Parathyroid adenoma (tissue), 2 donors: Measurements from ENCODE around the gene SLC17A9.

Experiments
- H2AFZ ChIP-seq: fragments of 300-600 bp; sonication (generic); one replicate; pipeline ENCODE4 v1.7.0; 2017; ENCODE audit warnings: antibody characterized with exemption, mild to moderate bottlenecking
- H3K27ac ChIP-seq: fragments of 300-600 bp; sonication (generic); one replicate; pipeline ENCODE4 v1.7.0; 2017
- H3K27me3 ChIP-seq: fragments of 300-600 bp; sonication (generic); one replicate; pipeline ENCODE4 v1.7.0; 2017; ENCODE audit warnings: low read length; ENCODE audit not compliant: control insufficient read depth, insufficient read depth
- H3K36me3 ChIP-seq: fragments of 300-600 bp; sonication (generic); one replicate; pipeline ENCODE4 v1.7.0; 2017; ENCODE audit warnings: low read length; ENCODE audit not compliant: control insufficient read depth, insufficient read depth
- H3K4me1 ChIP-seq: fragments of 300-600 bp; sonication (generic); one replicate; pipeline ENCODE4 v1.7.0; 2017; ENCODE audit warnings: control low read depth
- H3K4me2 ChIP-seq: fragments of 300-600 bp; sonication (generic); one replicate; pipeline ENCODE4 v1.7.0; 2017; ENCODE audit warnings: low read length
- H3K4me3 ChIP-seq: fragments of 300-600 bp; sonication (generic); one replicate; pipeline ENCODE4 v1.7.0; 2017; ENCODE audit warnings: low read depth, low read length
- H3K79me2 ChIP-seq: fragments of 300-600 bp; sonication (generic); one replicate; pipeline ENCODE4 v1.7.0; 2017; ENCODE audit warnings: control low read depth
- H3K9ac ChIP-seq: fragments of 300-600 bp; sonication (generic); one replicate; pipeline ENCODE4 v1.7.0; 2017; ENCODE audit warnings: mild to moderate bottlenecking
- H3K9me3 ChIP-seq: fragments of 300-600 bp; sonication (generic); one replicate; pipeline ENCODE4 v1.7.0; 2017; ENCODE audit warnings: low read length; ENCODE audit not compliant: control insufficient read depth
- TF ChIP-seq, protein P1 (sequence below): fragments of 300-600 bp; sonication (generic); IDR thresholded peaks from one replicate; pipeline ENCODE4 v1.7.0; 2017; ENCODE audit warnings: antibody characterized with exemption, mild to moderate bottlenecking
- donor health status: primary hyperparathyroidism.

SLC17A9 gene

DNA sequence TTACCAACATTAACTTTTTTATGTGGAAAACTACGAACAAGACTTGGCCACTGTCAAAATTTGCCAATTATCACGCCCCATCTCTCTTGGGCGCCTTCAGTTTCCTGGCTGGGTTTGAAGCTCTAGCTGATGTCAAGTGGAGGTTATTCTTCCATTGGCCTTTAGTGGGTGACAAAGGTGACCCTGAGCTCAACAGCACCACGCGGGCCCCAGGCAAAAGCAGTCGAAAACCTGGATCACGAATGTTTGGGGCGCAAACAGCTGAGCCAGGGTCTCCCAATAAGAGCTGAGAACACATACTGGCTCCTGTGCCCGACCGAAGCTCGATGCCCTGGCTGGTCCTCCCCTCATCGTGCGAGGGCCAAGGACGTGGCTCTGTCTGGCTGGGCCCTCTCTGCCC lies 26.8 kb downstream of the SLC17A9 start:
- Histone ChIP-seq H3K4me2 (no peak overlapping the region), H3K27me3 (peaks cover 7% of the 10 kb centered on the region)

DNA sequence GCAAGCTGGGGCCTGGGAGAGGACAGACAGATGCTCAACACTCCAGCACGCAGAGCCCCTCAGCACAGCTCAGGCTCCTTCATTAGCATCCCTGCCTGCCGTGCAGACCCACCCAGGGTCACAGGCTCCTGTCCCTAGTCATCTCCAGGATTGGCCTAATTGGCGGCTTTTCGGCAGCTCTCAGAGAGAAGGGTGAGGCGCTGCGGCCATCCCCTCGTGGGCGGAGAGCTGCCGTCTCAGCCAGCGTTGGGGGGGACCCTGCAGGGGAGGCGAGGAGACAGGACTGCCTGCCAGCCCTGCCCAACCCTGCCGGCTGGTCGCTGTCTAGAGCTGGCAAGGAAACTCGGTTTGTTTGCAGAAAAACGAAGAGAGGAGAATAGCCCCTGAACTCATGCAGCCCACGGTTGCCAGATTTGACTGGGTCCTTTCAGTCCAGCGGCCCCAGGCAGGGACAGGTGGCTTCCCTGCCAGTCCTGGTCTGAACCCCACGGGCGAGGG lies 27.4 kb downstream of the SLC17A9 start:
- H2AFZ ChIP-seq: no peak overlapping the region
- H3K79me2 ChIP-seq: no peaks in the 10 kb centered on the region
- TF ChIP-seq, protein P1, sequence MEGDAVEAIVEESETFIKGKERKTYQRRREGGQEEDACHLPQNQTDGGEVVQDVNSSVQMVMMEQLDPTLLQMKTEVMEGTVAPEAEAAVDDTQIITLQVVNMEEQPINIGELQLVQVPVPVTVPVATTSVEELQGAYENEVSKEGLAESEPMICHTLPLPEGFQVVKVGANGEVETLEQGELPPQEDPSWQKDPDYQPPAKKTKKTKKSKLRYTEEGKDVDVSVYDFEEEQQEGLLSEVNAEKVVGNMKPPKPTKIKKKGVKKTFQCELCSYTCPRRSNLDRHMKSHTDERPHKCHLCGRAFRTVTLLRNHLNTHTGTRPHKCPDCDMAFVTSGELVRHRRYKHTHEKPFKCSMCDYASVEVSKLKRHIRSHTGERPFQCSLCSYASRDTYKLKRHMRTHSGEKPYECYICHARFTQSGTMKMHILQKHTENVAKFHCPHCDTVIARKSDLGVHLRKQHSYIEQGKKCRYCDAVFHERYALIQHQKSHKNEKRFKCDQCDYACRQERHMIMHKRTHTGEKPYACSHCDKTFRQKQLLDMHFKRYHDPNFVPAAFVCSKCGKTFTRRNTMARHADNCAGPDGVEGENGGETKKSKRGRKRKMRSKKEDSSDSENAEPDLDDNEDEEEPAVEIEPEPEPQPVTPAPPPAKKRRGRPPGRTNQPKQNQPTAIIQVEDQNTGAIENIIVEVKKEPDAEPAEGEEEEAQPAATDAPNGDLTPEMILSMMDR: no peak
- H3K36me3 ChIP-seq: no peaks in the 10 kb centered on the region
- no peak overlapping the region for H3K9ac ChIP-seq
- H3K27ac ChIP-seq: no peak overlapping the region
- H3K4me1 ChIP-seq: no peaks in the 10 kb centered on the region
- H3K4me2 ChIP-seq: no peak overlapping the region
- no peak overlapping the region for H3K4me3 ChIP-seq
- H3K27me3 ChIP-seq: peaks cover 6% of the 10 kb centered on the region
- no peaks in the 10 kb centered on the region for H3K9me3 ChIP-seq

More for the DNA sequence above, 26.8 kb downstream of the SLC17A9 start:
- no peak overlapping the region for H2AFZ ChIP-seq
- TF ChIP-seq, protein P1: no peak
- no peaks in the 10 kb centered on the region for H3K79me2 ChIP-seq
- H3K4me3 ChIP-seq: no peak overlapping the region
- no peak overlapping the region for H3K9ac ChIP-seq
- H3K9me3 ChIP-seq: no peaks in the 10 kb centered on the region
- no peak overlapping the region for H3K27ac ChIP-seq
- H3K36me3 ChIP-seq: no peaks in the 10 kb centered on the region
- H3K4me1 ChIP-seq: no peaks in the 10 kb centered on the region

DNA sequence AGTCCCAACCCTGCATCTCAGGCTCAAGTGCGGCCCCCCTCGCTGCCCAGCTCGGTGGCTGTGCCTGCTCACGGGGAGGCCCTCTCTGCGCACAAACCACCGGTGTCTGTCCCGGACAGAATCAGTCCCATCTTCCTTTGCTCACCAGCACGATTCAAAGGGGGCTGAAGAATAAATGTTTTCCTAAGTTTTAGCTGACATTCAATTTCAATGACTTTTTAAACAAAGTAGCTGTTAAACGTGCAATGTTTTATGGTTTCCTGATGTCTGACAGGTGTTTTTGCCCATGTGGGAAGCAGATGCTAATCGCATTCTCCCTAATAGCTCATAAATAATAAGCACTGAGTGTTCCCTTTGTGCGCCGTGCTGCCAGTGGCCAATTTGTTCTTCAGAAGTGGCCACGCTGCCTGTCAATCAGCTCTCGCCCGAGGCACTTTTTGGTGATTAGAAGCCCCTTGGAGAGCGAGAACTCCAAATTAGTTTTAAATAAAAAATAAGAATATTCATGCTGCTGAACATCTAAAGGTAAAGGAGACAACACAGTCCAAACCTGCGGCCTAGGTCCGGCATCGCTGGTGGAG lies 28.0 kb downstream of the SLC17A9 start:
- Histone ChIP-seq H3K4me2 (no peak overlapping the region), H3K27me3 (peaks cover 4% of the 10 kb centered on the region), H3K9me3 (no peaks in the 10 kb centered on the region)

DNA sequence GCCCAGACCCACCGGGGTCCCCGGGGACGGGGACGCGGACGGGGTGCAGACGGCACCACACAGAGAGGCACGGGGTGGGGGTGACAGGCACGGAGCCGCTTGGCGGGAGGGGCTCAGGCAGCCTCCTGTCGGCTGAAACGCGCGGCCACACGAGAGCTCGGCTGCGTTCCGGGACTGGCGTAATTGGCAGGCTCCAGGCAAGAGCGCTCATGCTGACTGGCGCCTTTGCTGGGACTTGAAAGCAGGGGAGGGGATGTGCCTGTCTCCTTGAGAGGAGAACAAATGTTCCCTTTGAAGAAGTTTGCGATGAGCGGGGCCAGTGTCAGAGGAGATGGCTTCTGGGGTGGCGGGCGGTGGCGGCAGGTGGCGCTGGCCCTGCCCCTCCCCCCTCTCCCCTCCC lies 28.5 kb downstream of the SLC17A9 start:
- TF ChIP-seq, protein P1: no peak
- H2AFZ ChIP-seq: no peak overlapping the region
- H3K27ac ChIP-seq: no peak overlapping the region
- H3K9me3 ChIP-seq: no peaks in the 10 kb centered on the region
- no peaks in the 10 kb centered on the region for H3K36me3 ChIP-seq
- peaks cover 4% of the 10 kb centered on the region for H3K27me3 ChIP-seq
- H3K4me2 ChIP-seq: no peak overlapping the region
- no peak overlapping the region for H3K9ac ChIP-seq
- H3K4me3 ChIP-seq: no peak overlapping the region
- no peaks in the 10 kb centered on the region for H3K4me1 ChIP-seq
- no peaks in the 10 kb centered on the region for H3K79me2 ChIP-seq

More for the DNA sequence above, 28.0 kb downstream of the SLC17A9 start:
- no peak overlapping the region for H3K4me3 ChIP-seq
- no peaks in the 10 kb centered on the region for H3K4me1 ChIP-seq
- H3K36me3 ChIP-seq: no peaks in the 10 kb centered on the region
- no peak overlapping the region for H3K9ac ChIP-seq
- no peak overlapping the region for H2AFZ ChIP-seq
- H3K27ac ChIP-seq: no peak overlapping the region
- no peaks in the 10 kb centered on the region for H3K79me2 ChIP-seq
- TF ChIP-seq, protein P1: no peak
